K562 (cell line): ENCODE measurements around the gene ABCD4. TPM values are rescaled to one million over a fixed set of nuclear protein-coding genes. Genes with fewer than 3 reads are reported as not detected.

Experiments used
- ATAC-seq: fragments of 200-7000 bp; cut with Tn5 transposase; 3 replicates; pipeline ENCODE4 v1.9.1; 2020; ENCODE audit warnings: moderate library complexity
- BruUV-seq: library from RNA; stranded (reverse); fragments of 400-500 nt; replicated peaks from 2 replicates; lab custom pipeline; 2021; lab: Mats Ljungman, UMichigan
- CTCF ChIA-PET: fragments of 300-600 bp; formaldehyde crosslinking; extraction: SDS; loops from one replicate; lab custom pipeline; 2021; ENCODE audit warnings: low intra/inter-chr PET ratio; lab: Yijun Ruan, JAX
- POLR2A ChIA-PET: fragments of 300-600, 350-650 bp; sonication (Branson Sonifier 250); formaldehyde crosslinking; extraction: SDS; loops from one replicate; lab custom pipeline; 2021; ENCODE audit warnings: antibody characterized with exemption, inconsistent platforms; lab: Yijun Ruan, JAX
- DNase-seq, 4 experiments: peaks; one replicate each; pipeline versions ENCODE4 v3.0.0 to v3.0.0-alpha.2; 2011 to 2018; ENCODE audit warnings: low spot score in 3 of 4, mixed read lengths in 3 of 4; ENCODE audit errors: extremely low read depth in 1 of 4
- FAIRE-seq: peaks from 2 replicates; lab custom pipeline; 2011; peaks lifted over from hg19 to GRCh38; lab: Jason Lieb, UNC
- H2AFZ ChIP-seq: 2 replicates; pipeline ENCODE4 v1.6.0; 2011; ENCODE audit warnings: low read depth, low read length, control low read depth, inconsistent platforms
- H3K27ac ChIP-seq: fragments of 200-600 bp; 3 replicates; pipeline ENCODE4 v1.8.0; 2011; ENCODE audit warnings: low read depth, mild to moderate bottlenecking, control low read depth, inconsistent platforms, low read length, moderate library complexity, mixed read lengths; ENCODE audit errors: extremely low read depth
- H3K27me3 ChIP-seq, 2 experiments: fragments of 300-600 bp in 1 of 2; 2 replicates in 1 of 2; 3 replicates in 1 of 2; pipeline versions ENCODE4 v1.6.0 to v1.8.0; 2011; ENCODE audit warnings: inconsistent platforms in 2 of 2, low read length in 2 of 2, mild to moderate bottlenecking in 1 of 2, mixed read lengths in 1 of 2, moderate library complexity in 1 of 2; ENCODE audit not compliant: control insufficient read depth in 2 of 2, insufficient read depth in 2 of 2
- H3K36me3 ChIP-seq: fragments of 300-600 bp; 3 replicates; pipeline ENCODE4 v1.8.0; 2011; ENCODE audit warnings: mild to moderate bottlenecking, low read length, inconsistent platforms; ENCODE audit not compliant: control insufficient read depth, insufficient read depth
- H3K4me1 ChIP-seq, 2 experiments: fragments of 200-600 bp in 1 of 2; replicated peaks in 1 of 2; 2 replicates in 1 of 2; 3 replicates in 1 of 2; pipeline versions ENCODE4 v1.5.1 to v1.8.0; 2011; ENCODE audit warnings: inconsistent platforms in 2 of 2, low read length in 2 of 2, mild to moderate bottlenecking in 1 of 2, mixed read lengths in 1 of 2, moderate library complexity in 1 of 2; ENCODE audit not compliant: control insufficient read depth in 2 of 2, insufficient read depth in 2 of 2
- H3K4me2 ChIP-seq: 2 replicates; pipeline ENCODE4 v1.6.1; 2011; ENCODE audit warnings: low read length, control low read depth, inconsistent platforms, mixed read lengths; ENCODE audit not compliant: insufficient read depth
- H3K4me3 ChIP-seq: fragments of 200-600 bp; sonication (generic), shearing (Covaris generic); 2 replicates; pipeline ENCODE4 v1.5.1; 2016; ENCODE audit warnings: control low read depth, inconsistent platforms
- H3K79me2 ChIP-seq: fragments of 200-600 bp; 3 replicates; pipeline ENCODE4 v1.8.0; 2011; ENCODE audit warnings: low read length, inconsistent platforms; ENCODE audit not compliant: control insufficient read depth, insufficient read depth
- H3K9ac ChIP-seq, 2 experiments: 2 replicates each; pipeline versions ENCODE4 v1.6.0 to v1.6.1; 2011; ENCODE audit warnings: low read depth in 2 of 2, low read length in 2 of 2, control low read depth in 1 of 2, inconsistent platforms in 1 of 2, mild to moderate bottlenecking in 1 of 2, mixed read lengths in 1 of 2; ENCODE audit not compliant: insufficient read depth in 1 of 2
- H3K9me1 ChIP-seq: one replicate; pipeline ENCODE4 v1.6.0; 2011; ENCODE audit warnings: inconsistent platforms, mild to moderate bottlenecking, low read length, moderate library complexity; ENCODE audit not compliant: control insufficient read depth, insufficient read depth
- H3K9me3 ChIP-seq: replicated peaks from 2 replicates; pipeline ENCODE4 v1.5.1; 2011; ENCODE audit warnings: low read depth, low read length, inconsistent platforms; ENCODE audit not compliant: control insufficient read depth, insufficient read depth
- H4K20me1 ChIP-seq: replicated peaks from 2 replicates; pipeline ENCODE4 v1.6.1; 2011; ENCODE audit warnings: low read length, inconsistent platforms, mixed read lengths; ENCODE audit not compliant: control insufficient read depth, insufficient read depth
- CREB3L1 ChIP-seq: fragments of 450-650 bp; IDR thresholded peaks from 2 replicates; pipeline ENCODE4 v1.6.1; 2014; ENCODE audit warnings: low read depth, mild to moderate bottlenecking, moderate library complexity, borderline replicate concordance
- ZNF395 ChIP-seq: fragments of 200-800 bp; sonication (Bioruptor generic); IDR thresholded peaks from 2 replicates; pipeline ENCODE4 v1.6.1; 2017; ENCODE audit warnings: missing genetic modification characterization, missing compliant biosample characterization
- WGBS: fragments of 100-300 bp; shearing (Covaris generic); methylation state at CpG from one replicate; pipeline ENCODE4 v1.1.6; 2016; ENCODE audit warnings: low coverage, mixed read lengths; ENCODE audit not compliant: insufficient coverage; ENCODE audit errors: missing lambda C conversion rate; 5-methylcytosine and 5-hydroxymethylcytosine counted together
- in situ Hi-C: fragments of 300-500 bp; cut with MboI; formaldehyde crosslinking; loops from 4 replicates; pipeline ENCODE4 v1.15.0; 2018; ENCODE audit warnings: inconsistent platforms, mixed read lengths
- intact Hi-C: fragments of 100-400 bp; cut with micrococcal nuclease; formaldehyde crosslinking; loops from 2 replicates; pipeline ENCODE4 v1.14.2; 2022
- polyA plus RNA-seq, 8 experiments: library from polyadenylated mRNA; depleted of rRNA in 4 of 8; stranded (reverse) in 5 of 8; unstranded in 3 of 8; fragments of >200 nt; fragmentation: Nextera tagmentation in 2 of 8; fragmentation: Illumina TruSeq in 1 of 8; extraction: Ambion mirVana in 2 of 8; extraction: Trizol in 1 of 8; gene quantifications; 2 replicates each; pipeline versions ENCODE4 v1.2.1 to v1.2.3, GENCODE V29; 2011 to 2014; ENCODE audit warnings: inconsistent platforms in 1 of 8, missing spikeins in 1 of 8
- total RNA-seq, 7 experiments: library from RNA; depleted of rRNA in 6 of 7; stranded (reverse); fragments of >200 nt in 6 of 7; fragmentation: Illumina TruSeq in 2 of 7; extraction: Trizol in 2 of 7; gene quantifications; 2 replicates each; pipeline versions ENCODE4 v1.2.1 to v1.2.3, GENCODE V29; 2011 to 2021; ENCODE audit warnings: low replicate concordance in 1 of 7

ABCD4 gene
- total and polyA plus RNA-seq, 9 of the 15 experiments (the other 6 are each of a cell fraction or from before 2014, with no cell fraction given), result 3.5 to 17.2 (median 12.4) TPM

GRCh38 chr14:74278080-74278479 is 24.7 kb downstream of the ABCD4 start:
- Histone ChIP-seq H3K27ac (no peak overlapping the region), H3K4me2 (no peak overlapping the region), H3K4me1 (peaks cover 0 to 3% of the 10 kb centered on the region in 2 experiments; a peak in 2 of 5 replicates), H3K36me3 (no peaks in the 10 kb centered on the region), H3K9me1 (no peaks in the 10 kb centered on the region), H2AFZ (no peak overlapping the region), H3K9me3 (no peaks in the 10 kb centered on the region), H3K79me2 (no peaks in the 10 kb centered on the region), H4K20me1 (no peaks in the 10 kb centered on the region), H3K4me3 (no peak overlapping the region), H3K27me3 (no peaks in the 10 kb centered on the region), H3K9ac (no peak overlapping the region)
- ChIA-PET POLR2A (interaction anchor here (0.7 to 1.5 kb wide), 3 partner anchors 8 to 10 kb away, joined by 3 to 4 read pairs (median 3); no protein-coding TSS in a partner anchor), CTCF (no interaction called here)
- TF ChIP-seq CREB3L1 (peak; percentile 21; the same call in 1 of the 2 replicates), ZNF395 (CRISPR knock-in tag) (no peak)
- in situ Hi-C loops (no loop called here), intact Hi-C loops (no loop called here)
- 0% methylated on average over 2 of the region's 2 CpGs for WGBS
- BruUV-seq, result no TSS peak
- no peak for FAIRE-seq
- ATAC-seq, result no peak
- DNase-seq, result no peak
